BE2C (cell line): ENCODE measurements around the gene IL3.

ENCODE experiments used
- DNase-seq: peaks from one replicate; pipeline ENCODE4 v3.0.0-alpha.2; 2020
- H3K27me3 ChIP-seq: fragments of 250-450 bp; sonication (Bioruptor Pico); 2 replicates; pipeline ENCODE4 v1.5.1; 2020; ENCODE audit warnings: mild to moderate bottlenecking
- H3K36me3 ChIP-seq: fragments of 250-450 bp; sonication (Bioruptor Pico); 2 replicates; pipeline ENCODE4 v1.5.1; 2020; ENCODE audit warnings: mild to moderate bottlenecking
- H3K4me1 ChIP-seq: fragments of 250-450 bp; sonication (Bioruptor Pico); 2 replicates; pipeline ENCODE4 v1.5.1; 2020
- H3K4me3 ChIP-seq: 2 replicates; pipeline ENCODE4 v1.5.1; 2011; ENCODE audit warnings: low read depth, low read length
- H3K9me3 ChIP-seq: fragments of 250-450 bp; sonication (Bioruptor Pico); 2 replicates; pipeline ENCODE4 v1.5.1; 2020
- CTCF ChIP-seq: IDR thresholded peaks from 2 replicates; pipeline ENCODE4 v1.5.1; 2012; ENCODE audit warnings: mild to moderate bottlenecking, low read depth, low read length

The IL3 gene

GRCh38 chr5:132013711-132014110, 46.7 kb upstream of the IL3 start:
- Histone ChIP-seq H3K36me3 (no peaks in the 10 kb centered on the region), H3K9me3 (no peaks in the 10 kb centered on the region), H3K4me1 (no peaks in the 10 kb centered on the region), H3K27me3 (peaks cover 10% of the 10 kb centered on the region), H3K4me3 (no peak overlapping the region)
- no peak for DNase-seq
- TF ChIP-seq CTCF: no peak

- Histone ChIP-seq H3K4me1 (no peaks in the 10 kb centered on the region; the same call in 1 of the 2 replicates), H3K27me3 (0 out of 2 replicates have a peak, but pooled peaks cover 3% of the 10 kb centered on the region), H3K4me3 (no peak overlapping the region), H3K36me3 (no peaks in the 10 kb centered on the region), H3K9me3 (no peaks in the 10 kb centered on the region)
- TF ChIP-seq CTCF: no peak
- no peak for DNase-seq
Observed at GRCh38 chr5:132016721-132017250, 43.7 kb upstream of the IL3 start.

- H3K36me3 ChIP-seq: no peaks in the 10 kb centered on the region
- no peaks in the 10 kb centered on the region; the same call in 1 of the 2 replicates for H3K4me1 ChIP-seq
- no peak overlapping the region for H3K4me3 ChIP-seq
- H3K27me3 ChIP-seq: no peaks in the 10 kb centered on the region
- TF ChIP-seq CTCF: no peak
- H3K9me3 ChIP-seq: no peaks in the 10 kb centered on the region
- DNase-seq: no peak
Observed at GRCh38 chr5:132017316-132017715, 43.1 kb upstream of the IL3 start.

- no peak for TF ChIP-seq CTCF
- Histone ChIP-seq H3K36me3 (no peaks in the 10 kb centered on the region), H3K9me3 (no peaks in the 10 kb centered on the region), H3K27me3 (no peaks in the 10 kb centered on the region), H3K4me3 (no peak overlapping the region), H3K4me1 (no peaks in the 10 kb centered on the region; the same call in 1 of the 2 replicates)
- DNase-seq: no peak
Observed at GRCh38 chr5:132017738-132018625, 42.5 kb upstream of the IL3 start.

- Histone ChIP-seq H3K4me3 (no peak overlapping the region), H3K4me1 (no peaks in the 10 kb centered on the region; the same call in 1 of the 2 replicates), H3K36me3 (no peaks in the 10 kb centered on the region), H3K9me3 (no peaks in the 10 kb centered on the region), H3K27me3 (no peaks in the 10 kb centered on the region)
- TF ChIP-seq CTCF: no peak
- no peak for DNase-seq
Observed at GRCh38 chr5:132019337-132019736, 41.1 kb upstream of the IL3 start.
